Esophagus squamous epithelium (tissue), 4 donors: Measurements from ENCODE around the gene TSGA10.

Experiments
- CTCF ChIP-seq, 6 experiments: fragments of 450-650 bp in 4 of 6; fragments of 200-600 bp in 2 of 6; sonication (generic) in 2 of 6; IDR thresholded peaks; one replicate each; pipeline ENCODE4 v1.5.1; 2016 to 2019; ENCODE audit warnings: antibody characterized with exemption in 6 of 6, mild to moderate bottlenecking in 4 of 6, moderate library complexity in 4 of 6
- POLR2A ChIP-seq, 4 donors: fragments of 450-650 bp; IDR thresholded peaks; one replicate each; pipeline ENCODE4 v1.6.1; 2017; ENCODE audit warnings: antibody characterized with exemption in 4 of 4, mild to moderate bottlenecking in 4 of 4, moderate library complexity in 3 of 4

- TF ChIP-seq CTCF (IDR thresholded peaks at IDR 0.05) (no peak), POLR2A (IDR thresholded peaks at IDR 0.05) (no peak)
Observed at GRCh38 chr2:99152199-99152895, 2.4 kb downstream of the TSGA10 start.
